G401.6 (cell line): ENCODE data around the gene MCM8.

Experiments
- FAIRE-seq: peaks from 2 replicates; lab custom pipeline; 2012; peaks lifted over from hg19 to GRCh38; lab: Jason Lieb, UNC

MCM8 gene

GRCh38 chr20:6045566-6045965, 95.1 kb downstream of the MCM8 start:
- FAIRE-seq: no peak

DNA sequence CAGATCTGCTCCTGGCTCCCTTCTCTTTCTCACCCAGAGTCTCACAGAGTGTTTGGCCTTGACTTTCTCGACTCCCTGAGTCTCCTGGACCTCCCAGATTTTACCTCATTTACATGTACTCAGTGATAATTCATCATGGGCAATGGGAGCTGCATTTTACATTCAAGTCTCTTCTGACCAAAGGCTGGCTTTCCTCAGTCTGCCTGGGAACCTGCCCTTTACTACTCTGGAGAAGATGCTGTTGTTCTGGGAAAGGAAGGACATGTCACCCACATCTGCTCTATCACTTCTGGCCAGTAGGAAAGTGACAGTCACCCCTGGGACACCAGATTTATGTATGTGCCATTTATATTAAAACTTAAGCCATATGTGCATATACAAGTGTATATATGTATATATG, 96.0 kb downstream of the MCM8 start:
- FAIRE-seq: no peak

- FAIRE-seq: no peak
These were observed 97.9 kb downstream of the MCM8 start for GRCh38 chr20:6048391-6048790.
